Activated CD8-positive, alpha-beta memory T cell treated with anti-CD3 and anti-CD28 coated beads for 36 hours (primary cell): ENCODE results near the gene PLCD4. TPM values are rescaled to one million over a fixed set of nuclear protein-coding genes. Genes with fewer than 3 reads are reported as not detected.

Experiments
- CTCF ChIA-PET: fragments of 350-600 bp; sonication (Branson Sonifier 250); formaldehyde crosslinking; loops from one replicate; lab custom pipeline; 2021; ENCODE audit warnings: antibody characterized with exemption; lab: Charles Lee
- POLR2A ChIA-PET: fragments of 350-600 bp; sonication (Branson Sonifier 250); formaldehyde crosslinking; loops from one replicate; lab custom pipeline; 2021; ENCODE audit warnings: antibody characterized with exemption; lab: Charles Lee
- total RNA-seq, 2 experiments: library from RNA; stranded (reverse); gene quantifications; one replicate each; pipeline ENCODE4 v1.2.3, GENCODE V29; 2021

Gene PLCD4
- total RNA-seq, 2 experiments from 2014 or later, result 0.10 TPM; not detected in 1

DNA sequence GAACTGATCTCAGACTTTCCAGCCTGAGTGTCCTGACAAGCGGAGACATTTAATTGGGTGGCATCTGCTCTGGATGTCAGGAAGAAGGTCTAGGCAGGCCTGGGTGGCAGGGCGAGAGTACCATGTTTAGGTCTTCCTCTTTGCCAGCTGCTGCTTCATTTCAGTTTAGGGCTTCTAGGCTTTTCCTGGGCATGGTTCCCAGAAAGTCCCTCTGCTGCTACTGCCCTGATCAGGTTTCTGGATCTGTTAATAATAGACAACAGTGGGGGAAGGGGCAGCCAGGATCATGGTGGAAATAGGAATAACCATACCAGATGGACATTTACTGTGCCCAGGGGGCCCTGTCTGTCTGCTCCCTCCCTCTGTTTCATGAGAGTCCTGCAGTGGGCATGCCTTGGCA is 2.3 kb upstream of the PLCD4 start:
- CTCF ChIA-PET, result no interaction called here
- POLR2A ChIA-PET, result no interaction called here

DNA sequence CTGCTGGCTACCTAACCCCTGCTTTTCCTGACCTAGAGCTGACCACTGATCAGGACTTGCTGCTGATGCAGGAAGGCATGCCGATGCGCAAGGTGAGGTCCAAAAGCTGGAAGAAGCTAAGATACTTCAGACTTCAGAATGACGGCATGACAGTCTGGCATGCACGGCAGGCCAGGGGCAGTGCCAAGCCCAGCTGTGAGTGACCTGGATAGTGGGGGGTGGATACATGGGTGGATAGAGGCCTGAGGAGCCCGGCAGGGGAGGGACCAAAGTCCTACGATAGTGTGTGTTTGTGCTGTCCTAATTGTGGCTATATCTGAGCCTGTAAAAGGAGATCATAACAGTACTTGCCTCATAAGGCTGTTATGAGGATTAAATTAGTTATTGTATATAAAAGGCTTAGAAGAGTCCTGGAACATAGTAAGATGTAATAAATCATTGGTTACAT is 8.2 kb downstream of the PLCD4 start:
- CTCF ChIA-PET, result no interaction called here

DNA sequence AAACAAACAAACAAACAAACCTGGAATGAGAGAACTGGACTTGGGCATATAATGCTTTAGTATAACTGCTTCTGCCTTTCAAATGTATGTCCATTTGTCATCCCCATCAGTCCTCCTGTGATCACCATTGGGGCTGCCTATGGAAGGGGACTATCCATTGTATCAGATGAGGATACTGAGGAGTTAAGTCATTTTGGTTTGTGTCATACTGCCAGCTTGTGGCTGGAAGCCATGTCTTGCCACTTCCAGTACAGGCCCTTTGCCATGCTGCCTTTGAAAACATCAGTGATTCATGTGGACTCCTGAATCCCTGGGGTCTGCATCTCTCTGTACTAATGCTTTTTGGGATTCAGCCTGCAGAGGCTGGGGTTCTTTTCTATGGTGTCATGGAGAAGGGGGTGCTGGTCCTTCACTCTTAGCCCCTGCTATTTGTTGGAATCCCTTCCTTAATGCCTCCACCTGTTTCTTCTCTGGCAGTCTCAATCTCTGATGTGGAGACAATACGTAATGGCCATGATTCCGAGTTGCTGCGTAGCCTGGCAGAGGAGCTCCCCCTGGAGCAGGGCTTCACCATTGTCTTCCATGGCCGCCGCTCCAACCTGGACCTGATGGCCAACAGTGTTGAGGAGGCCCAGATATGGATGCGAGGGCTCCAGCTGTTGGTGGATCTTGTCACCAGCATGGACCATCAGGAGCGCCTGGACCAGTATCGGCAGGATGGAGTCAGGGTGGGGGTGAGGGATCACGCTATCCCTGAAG is 10.6 kb downstream of the PLCD4 start:
- ChIA-PET CTCF (interaction anchor here (1.1 kb wide), 1 partner anchor 11 kb away, joined by 3 read pairs; the partner anchor contains the start of gene PLCD4), POLR2A (no interaction called here)

More for the DNA sequence above, 8.2 kb downstream of the PLCD4 start:
- POLR2A ChIA-PET, result no interaction called here

DNA sequence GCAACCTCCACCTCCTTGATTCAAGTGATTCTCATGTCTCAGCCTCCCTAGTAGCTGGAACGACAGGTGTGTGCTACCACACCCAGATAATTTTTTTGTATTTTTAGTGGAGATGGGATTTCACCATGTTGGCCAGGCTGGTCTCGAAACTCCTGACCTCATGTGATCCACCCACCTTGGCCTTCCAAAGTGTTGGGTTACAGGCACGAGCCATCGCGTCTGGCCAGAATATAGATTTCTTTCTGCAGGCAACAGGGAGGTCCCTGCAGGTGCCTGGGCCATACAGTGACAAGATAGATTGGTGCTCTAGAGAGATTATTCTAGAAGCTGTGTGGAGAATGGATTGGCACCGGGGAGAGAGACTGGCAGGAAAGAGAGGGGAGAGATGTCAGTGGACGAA is 13.3 kb downstream of the PLCD4 start:
- ChIA-PET POLR2A (no interaction called here), CTCF (no interaction called here)

DNA sequence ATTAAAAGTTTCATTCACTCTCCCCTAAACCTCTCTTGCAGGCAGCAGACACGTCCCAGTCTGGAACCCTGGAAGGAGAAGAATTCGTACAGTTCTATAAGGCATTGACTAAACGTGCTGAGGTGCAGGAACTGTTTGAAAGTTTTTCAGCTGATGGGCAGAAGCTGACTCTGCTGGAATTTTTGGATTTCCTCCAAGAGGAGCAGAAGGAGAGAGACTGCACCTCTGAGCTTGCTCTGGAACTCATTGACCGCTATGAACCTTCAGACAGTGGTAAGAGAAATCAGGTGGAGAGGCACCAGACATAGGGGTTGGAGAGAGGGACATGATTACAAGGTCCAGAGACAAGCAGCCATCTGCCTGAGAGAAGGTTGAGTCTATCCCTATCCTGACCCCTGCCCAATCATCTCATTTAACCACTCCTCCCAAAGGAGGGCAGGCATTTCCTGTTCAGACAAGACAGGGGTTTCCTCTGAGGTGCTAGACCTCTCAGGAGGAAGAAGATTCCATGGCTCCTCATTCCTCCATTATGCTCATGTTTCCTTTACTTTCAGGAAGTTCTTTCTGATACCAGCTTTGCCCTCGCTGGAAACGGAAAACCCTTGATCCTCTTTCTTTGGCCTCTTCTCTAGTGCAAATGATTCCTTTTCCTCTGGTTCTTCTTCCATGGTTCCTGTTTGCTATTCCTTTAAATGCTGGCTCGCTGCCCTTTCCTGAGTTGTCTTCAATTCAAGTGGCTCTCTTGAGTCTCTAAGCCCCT is 15.1 kb downstream of the PLCD4 start:
- ChIA-PET CTCF (interaction anchor here (0.5 to 0.7 kb wide), 2 partner anchors 184 to 508 kb away, joined by 3 to 4 read pairs; no protein-coding TSS in a partner anchor), POLR2A (no interaction called here)

DNA sequence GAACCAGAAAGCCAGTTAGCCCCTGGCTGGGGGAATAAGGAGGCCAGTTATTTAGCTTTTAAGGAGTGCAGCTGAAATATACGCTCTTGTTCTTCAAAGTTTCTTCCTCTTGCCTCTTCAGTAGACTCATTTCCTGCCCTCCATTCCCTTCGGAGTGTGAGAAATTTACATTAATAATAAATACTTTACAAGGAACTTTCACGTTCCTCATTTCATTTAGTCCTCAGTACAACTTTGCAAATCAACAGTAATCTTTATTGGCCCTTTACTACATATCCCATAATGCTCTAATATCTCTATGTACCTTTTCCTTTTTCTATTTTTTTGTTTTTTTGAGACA is 15.6 kb downstream of the PLCD4 start:
- ChIA-PET CTCF (no interaction called here), POLR2A (no interaction called here)

DNA sequence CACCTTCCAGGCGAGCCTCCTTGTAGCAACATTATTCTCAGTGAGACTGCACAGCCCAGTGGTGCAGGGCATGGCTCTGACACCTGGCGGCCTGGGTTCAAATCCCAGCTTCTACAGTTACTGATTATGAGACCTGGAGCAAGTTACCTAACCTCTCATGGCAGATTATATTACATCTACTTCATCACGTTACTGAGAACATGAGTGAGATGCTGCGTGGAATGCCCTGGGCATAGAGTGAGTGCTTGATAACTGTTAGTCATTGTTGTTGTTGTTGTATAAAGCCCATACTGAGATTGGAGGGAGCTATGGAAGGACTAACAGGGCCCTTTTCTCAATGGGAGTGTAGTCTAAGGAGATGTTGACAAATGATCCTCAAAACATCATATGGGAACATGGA is 18.7 kb downstream of the PLCD4 start:
- ChIA-PET CTCF (no interaction called here), POLR2A (no interaction called here)

DNA sequence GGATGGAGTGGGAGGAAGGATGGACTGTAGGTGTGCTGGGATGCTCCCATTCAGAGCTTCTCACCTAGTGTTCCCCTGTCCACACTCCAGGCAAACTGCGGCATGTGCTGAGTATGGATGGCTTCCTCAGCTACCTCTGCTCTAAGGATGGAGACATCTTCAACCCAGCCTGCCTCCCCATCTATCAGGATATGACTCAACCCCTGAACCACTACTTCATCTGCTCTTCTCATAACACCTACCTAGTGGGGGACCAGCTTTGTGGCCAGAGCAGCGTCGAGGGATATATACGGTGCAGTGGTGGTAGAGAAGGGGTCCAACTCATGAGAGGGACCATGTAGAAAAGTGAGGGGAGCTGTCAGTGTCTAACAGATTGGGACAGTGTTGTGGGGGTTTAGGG is 20.2 kb downstream of the PLCD4 start:
- ChIA-PET CTCF (interaction anchor here (1.0 to 1.2 kb wide), 3 partner anchors 20 to 126 kb away, joined by 3 read pairs; no protein-coding TSS in a partner anchor), POLR2A (interaction anchor here (1.0 kb wide), 1 partner anchor 32 kb away, joined by 4 read pairs; the partner anchor contains the start of genes BCS1L and ZNF142)

DNA sequence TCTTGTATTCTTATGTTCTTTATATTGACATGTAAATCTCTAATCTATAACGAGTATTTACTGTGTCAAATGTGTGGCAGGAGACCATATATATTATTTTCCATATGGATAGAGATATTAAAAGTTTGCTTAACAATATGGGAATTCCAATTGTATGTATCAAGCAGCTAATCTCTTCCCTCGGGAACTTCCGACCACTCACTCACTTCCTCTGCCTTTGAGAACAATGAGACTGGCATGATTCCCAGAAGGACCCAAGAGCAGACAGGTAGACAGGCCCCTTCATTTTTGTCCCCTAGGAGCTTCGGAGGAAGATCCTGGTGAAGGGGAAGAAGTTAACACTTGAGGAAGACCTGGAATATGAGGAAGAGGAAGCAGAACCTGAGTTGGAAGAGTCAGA is 24.1 kb downstream of the PLCD4 start:
- CTCF ChIA-PET, result interaction anchor here (0.9 kb wide), 1 partner anchor 831 kb away, joined by 3 read pairs; no protein-coding TSS in a partner anchor
- POLR2A ChIA-PET, result interaction anchor here (0.6 kb wide), 1 partner anchor 89 kb away, joined by 5 read pairs; no protein-coding TSS in a partner anchor

DNA sequence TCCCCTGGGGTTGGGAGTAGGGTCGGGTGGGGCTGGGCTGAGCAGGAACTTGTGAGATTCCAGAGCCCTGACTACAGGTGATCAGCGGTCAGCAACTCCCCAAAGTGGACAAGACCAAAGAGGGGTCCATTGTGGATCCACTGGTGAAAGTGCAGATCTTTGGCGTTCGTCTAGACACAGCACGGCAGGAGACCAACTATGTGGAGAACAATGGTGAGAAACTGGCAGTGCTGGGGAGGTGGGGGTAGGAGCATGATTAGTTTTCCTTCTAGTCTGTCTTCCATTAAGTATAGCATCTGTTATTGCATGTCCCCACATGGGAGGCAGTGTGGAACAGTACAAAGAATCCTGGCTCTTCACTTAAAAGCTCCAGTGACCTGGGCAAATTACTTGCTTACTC is 28.0 kb downstream of the PLCD4 start:
- POLR2A ChIA-PET, result no interaction called here
- CTCF ChIA-PET, result interaction anchor here (0.9 kb wide), 1 partner anchor 24 kb away, joined by 3 read pairs; the partner anchor contains the start of genes BCS1L and ZNF142

DNA sequence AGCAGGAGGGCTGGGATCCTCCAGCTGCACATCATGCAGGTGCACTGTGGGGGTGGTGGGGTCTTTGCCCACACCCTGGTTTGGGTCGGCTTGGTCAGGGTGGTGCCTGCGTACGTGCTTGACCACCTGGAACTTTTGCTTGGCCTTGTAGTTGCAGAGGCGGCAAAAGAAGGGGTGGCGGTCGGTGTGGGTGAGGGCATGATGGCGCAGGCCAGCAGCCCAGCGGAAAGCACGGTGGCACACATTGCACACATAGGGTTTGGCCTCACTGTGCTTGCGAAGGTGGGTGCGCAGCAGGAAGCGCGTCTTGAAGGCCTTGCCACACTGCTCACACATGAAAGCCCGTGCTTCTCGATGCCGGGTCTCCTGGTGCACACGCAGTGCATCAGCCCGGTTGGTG is 30.7 kb downstream of the PLCD4 start:
- POLR2A ChIA-PET, result no interaction called here
- CTCF ChIA-PET, result no interaction called here

DNA sequence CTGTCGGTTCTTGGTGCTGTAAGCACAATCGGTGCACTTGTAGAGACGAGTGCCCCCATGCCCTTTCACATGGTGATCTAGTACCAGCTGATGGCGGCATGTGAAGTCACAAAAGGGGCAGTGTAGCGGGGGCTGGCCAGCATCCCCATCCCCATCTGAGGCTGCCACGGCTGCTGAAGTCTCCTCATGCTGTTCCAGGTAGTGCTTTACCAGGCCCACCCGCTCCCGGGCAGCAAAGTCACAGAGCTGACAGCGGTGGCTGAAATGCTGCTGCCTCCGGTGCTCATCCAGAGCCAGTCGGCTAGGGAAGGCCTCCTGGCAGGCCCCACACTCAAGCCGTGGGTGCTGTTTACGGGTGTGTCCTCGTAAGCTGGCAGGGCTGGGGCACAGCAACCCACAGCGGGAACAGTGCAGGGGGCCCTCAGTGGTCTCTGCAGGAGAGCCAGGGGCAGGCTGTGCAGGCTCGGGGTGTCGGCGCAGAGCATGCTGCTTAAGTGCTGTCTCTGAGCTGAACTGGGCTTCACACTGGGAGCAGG is 34.5 kb downstream of the PLCD4 start:
- ChIA-PET POLR2A (no interaction called here), CTCF (interaction anchor here (1.3 kb wide), 1 partner anchor 210 kb away, joined by 3 read pairs; no protein-coding TSS in a partner anchor)

DNA sequence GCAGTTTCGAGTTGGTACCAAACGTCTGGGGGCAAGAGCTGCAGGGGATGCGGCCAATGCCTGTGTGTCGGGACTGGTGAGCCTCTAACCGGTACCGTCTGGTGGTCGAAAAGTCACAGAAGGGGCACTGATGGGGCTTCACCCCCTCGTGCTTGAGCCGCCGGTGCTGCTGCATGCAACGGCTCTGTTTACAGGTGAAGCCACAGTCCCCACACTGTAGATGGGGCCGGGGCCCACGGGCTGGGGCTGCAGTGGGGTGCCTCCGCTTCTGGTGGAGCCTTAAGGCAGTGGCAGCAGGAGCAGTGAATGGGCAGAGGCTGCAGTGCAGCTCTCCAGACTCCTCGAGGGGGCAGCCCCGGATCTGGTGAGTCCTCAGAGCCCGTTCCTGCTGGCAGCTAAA is 35.1 kb downstream of the PLCD4 start:
- POLR2A ChIA-PET, result no interaction called here
- CTCF ChIA-PET, result interaction anchor here (1.3 kb wide), 1 partner anchor 209 kb away, joined by 3 read pairs; no protein-coding TSS in a partner anchor

DNA sequence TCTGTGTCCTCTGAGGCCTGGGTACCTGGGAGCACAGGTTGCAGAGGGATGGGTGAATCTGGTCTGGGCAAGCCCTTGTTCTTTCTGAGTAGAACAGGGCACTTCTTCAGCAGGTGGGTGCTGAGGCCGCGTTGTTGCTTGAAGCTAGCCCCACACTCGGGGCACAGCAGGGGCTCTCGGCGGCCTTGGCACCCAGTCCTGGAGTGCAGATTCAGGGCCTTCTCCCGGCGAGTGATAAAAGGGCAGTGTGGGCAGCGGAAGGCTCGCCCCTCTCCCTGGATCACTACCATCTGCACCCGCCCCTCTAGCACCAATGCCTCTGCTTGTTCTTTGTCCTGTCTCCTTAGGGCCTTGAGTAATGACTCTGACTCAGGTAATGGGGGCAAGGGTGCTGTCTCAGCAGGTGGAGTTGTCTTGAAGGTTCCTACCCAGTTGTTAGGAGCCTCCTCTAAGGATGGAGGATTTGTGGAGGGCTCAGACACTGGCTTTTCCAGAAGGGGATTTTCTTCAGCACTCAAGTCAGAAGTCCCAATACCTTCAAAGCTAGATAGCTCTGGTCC is 36.1 kb downstream of the PLCD4 start:
- POLR2A ChIA-PET, result interaction anchor here (0.9 kb wide), 1 partner anchor 11 kb away, joined by 4 read pairs; no protein-coding TSS in a partner anchor
- CTCF ChIA-PET, result no interaction called here

DNA sequence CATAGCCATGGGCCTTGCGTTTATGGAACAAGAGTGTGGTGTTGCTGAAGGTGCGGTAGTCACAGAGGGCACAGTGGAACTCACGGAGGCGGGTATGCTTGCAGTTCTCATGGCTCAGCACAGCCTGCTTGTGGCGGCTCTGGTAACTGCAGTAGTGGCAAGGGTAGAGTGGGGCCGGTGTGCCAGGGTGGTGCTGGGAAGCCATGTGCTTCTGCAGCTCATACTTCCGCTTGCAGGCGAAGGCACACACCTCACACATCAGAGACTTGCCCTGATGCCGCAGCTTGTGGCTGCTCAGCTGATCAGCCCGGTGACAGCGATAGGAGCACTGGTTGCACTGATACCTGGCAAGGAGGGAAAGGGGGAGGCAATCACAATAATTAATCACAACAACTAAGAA is 37.0 kb downstream of the PLCD4 start:
- CTCF ChIA-PET, result interaction anchor here (1.1 kb wide), 1 partner anchor 15 kb away, joined by 4 read pairs; the partner anchor contains the start of genes BCS1L and ZNF142
- POLR2A ChIA-PET, result interaction anchor here (0.9 kb wide), 1 partner anchor 11 kb away, joined by 4 read pairs; no protein-coding TSS in a partner anchor

DNA sequence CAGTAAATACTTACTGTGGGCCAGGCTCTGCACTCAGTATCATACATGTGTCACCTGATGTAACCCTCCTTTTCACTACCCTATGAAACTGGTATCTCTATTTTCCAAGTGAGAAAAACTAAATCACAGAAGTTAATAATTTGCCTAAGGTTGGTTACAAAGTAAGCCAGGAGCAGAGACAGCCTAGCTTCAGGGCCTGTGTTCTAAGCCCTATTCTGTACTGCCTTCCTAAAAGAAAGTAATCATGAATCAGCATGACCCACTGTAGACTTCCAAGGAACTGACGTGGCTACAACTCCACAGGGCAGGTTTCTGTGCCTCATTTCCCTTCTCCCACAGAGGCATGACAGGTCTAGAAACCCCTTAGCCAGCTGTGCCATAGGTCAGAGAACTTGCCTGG is 37.4 kb downstream of the PLCD4 start:
- ChIA-PET CTCF (interaction anchor here (1.1 kb wide), 1 partner anchor 14 kb away, joined by 4 read pairs; the partner anchor contains the start of genes BCS1L and ZNF142), POLR2A (no interaction called here)

DNA sequence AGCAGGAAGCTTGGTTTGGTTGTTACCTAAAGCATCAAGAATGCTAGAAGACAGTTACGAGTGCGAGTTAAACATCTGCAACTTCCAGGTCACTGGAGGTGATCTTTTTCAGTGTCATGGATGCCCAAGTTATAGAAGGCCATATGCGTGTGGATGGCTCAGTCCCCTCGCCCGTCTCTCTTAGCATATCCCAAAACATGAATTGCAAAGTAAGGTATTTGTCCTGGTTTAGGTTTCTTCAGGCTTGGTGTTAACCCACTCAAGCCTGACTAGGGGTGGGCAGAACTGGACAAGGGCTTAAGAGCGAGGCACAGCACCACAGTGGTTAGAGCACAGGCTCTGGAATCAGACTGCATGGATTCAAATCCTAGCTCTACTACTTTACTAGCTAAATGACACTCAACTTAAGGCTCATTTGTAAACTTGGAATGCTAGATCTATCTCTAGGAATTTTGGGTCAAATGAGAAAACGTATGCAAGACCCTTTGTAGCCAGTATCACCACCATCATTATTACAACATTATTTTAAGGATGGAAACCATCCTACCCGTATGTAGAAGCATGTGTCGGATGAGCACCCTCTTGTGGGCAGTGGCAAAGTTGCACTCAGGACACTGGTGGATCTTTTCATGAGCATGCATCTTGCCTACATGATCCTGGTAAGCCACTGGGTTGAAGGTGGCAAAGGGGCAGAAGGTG is 40.5 kb downstream of the PLCD4 start:
- CTCF ChIA-PET, result interaction anchor here (0.7 to 3.7 kb wide), 8 partner anchors 10 to 199 kb away, joined by 3 to 14 read pairs (median 4); partner anchors contain the start of genes BCS1L, RNF25, STK36 and ZNF142
- POLR2A ChIA-PET, result no interaction called here

DNA sequence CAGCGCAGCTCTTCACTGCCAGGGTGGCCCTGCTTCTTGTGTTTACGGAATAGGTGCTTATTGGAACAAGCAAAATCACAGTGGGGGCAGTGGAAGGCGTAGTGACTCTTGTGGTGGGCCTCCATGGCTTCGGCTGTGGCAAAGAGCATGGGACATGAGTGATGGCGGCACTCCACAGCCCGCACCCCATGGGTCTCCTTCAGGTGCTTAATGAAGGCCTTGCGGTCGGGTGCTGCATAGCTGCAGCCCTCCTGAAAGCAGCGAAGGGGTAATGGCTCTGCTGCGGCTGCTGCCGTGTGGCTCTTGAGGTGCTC is 41.0 kb downstream of the PLCD4 start:
- ChIA-PET POLR2A (no interaction called here), CTCF (interaction anchor here (1.0 to 3.7 kb wide), 6 partner anchors 10 to 199 kb away, joined by 3 to 14 read pairs (median 4); partner anchors contain the start of genes BCS1L, RNF25, STK36 and ZNF142)
